H1 (cell line): ENCODE data around the gene MRGPRX1. TPM values are rescaled to one million over a fixed set of nuclear protein-coding genes. Genes with fewer than 3 reads are reported as not detected.

ENCODE experiments used
- CTCF ChIA-PET: fragments of 300-600 bp; sonication (Branson Sonifier 250); formaldehyde crosslinking; loops from one replicate; lab custom pipeline; 2021; ENCODE audit not compliant: partially characterized antibody; lab: Charles Lee
- POLR2A ChIA-PET: fragments of 300-600 bp; sonication (Branson Sonifier 250); formaldehyde crosslinking; loops from one replicate; lab custom pipeline; 2021; ENCODE audit warnings: inconsistent platforms; ENCODE audit not compliant: partially characterized antibody; lab: Charles Lee
- DNase-seq, 2 experiments: peaks; one replicate each; pipeline versions ENCODE4 v3.0.0 to v3.0.0-alpha.2; 2010 to 2022; ENCODE audit warnings: low spot score in 2 of 2, low read depth in 1 of 2, mixed read lengths in 1 of 2
- FAIRE-seq: peaks from 2 replicates; lab custom pipeline; 2011; peaks lifted over from hg19 to GRCh38; lab: Jason Lieb, UNC
- H2AFZ ChIP-seq: 2 replicates; pipeline ENCODE4 v1.8.1; 2012; ENCODE audit warnings: low read length, inconsistent platforms
- H2AK5ac ChIP-seq: 2 replicates; pipeline ENCODE4 v1.6.1; 2013; ENCODE audit warnings: low read depth, low read length
- H2BK120ac ChIP-seq: replicated peaks from 2 replicates; pipeline ENCODE3; 2013; ENCODE audit warnings: low read depth, low read length, inconsistent platforms
- H2BK12ac ChIP-seq: 2 replicates; pipeline ENCODE4 v1.6.1; 2013; ENCODE audit warnings: low read depth, low read length
- H2BK15ac ChIP-seq: 2 replicates; pipeline ENCODE4 v1.6.1; 2013; ENCODE audit warnings: low read length
- H2BK20ac ChIP-seq: 2 replicates; pipeline ENCODE4 v1.6.1; 2013; ENCODE audit warnings: low read length
- H2BK5ac ChIP-seq: 2 replicates; pipeline ENCODE4 v1.6.1; 2013; ENCODE audit warnings: low read depth, low read length
- H3K14ac ChIP-seq: 2 replicates; pipeline ENCODE4 v1.6.1; 2013; ENCODE audit warnings: inconsistent platforms; ENCODE audit not compliant: insufficient read length
- H3K18ac ChIP-seq: 2 replicates; pipeline ENCODE4 v1.6.1; 2013; ENCODE audit warnings: low read length; ENCODE audit errors: extremely low read depth
- H3K23ac ChIP-seq: 2 replicates; pipeline ENCODE4 v1.6.1; 2013; ENCODE audit warnings: inconsistent platforms; ENCODE audit not compliant: insufficient read length
- H3K23me2 ChIP-seq: 2 replicates; pipeline ENCODE4 v1.6.1; 2013; ENCODE audit warnings: low read depth, low read length
- H3K27ac ChIP-seq: 2 replicates; pipeline ENCODE4 v1.6.1; 2011; ENCODE audit warnings: low read depth, low read length, inconsistent platforms
- H3K27me3 ChIP-seq, 4 experiments: replicated peaks in 1 of 4; 1 replicate in 1 of 4; 2 replicates in 3 of 4; pipeline versions ENCODE4 v1.6.1 to v1.8.1; 2011 to 2013; ENCODE audit warnings: low read length in 3 of 4, mild to moderate bottlenecking in 3 of 4, inconsistent platforms in 2 of 4, mixed read lengths in 2 of 4, moderate library complexity in 1 of 4; ENCODE audit not compliant: control insufficient read depth in 3 of 4, insufficient read depth in 3 of 4; ENCODE audit errors: extremely low read depth in 1 of 4
- H3K36me3 ChIP-seq, 4 experiments: 2 replicates each; pipeline versions ENCODE4 v1.6.1 to v1.8.1; 2011 to 2013; ENCODE audit warnings: mild to moderate bottlenecking in 4 of 4, low read length in 3 of 4, moderate library complexity in 2 of 4, control low read depth in 1 of 4, inconsistent platforms in 1 of 4; ENCODE audit not compliant: insufficient read depth in 4 of 4, control insufficient read depth in 2 of 4
- H3K4ac ChIP-seq: replicated peaks from 2 replicates; pipeline ENCODE3; 2013; ENCODE audit warnings: low read length, low read depth, mixed read lengths, inconsistent platforms; ENCODE audit not compliant: insufficient read length
- H3K4me1 ChIP-seq, 4 experiments: replicated peaks in 1 of 4; 1 replicate in 1 of 4; 2 replicates in 3 of 4; pipeline versions ENCODE4 v1.6.1 to v1.8.1; 2011 to 2013; ENCODE audit warnings: low read length in 3 of 4, inconsistent platforms in 2 of 4, mixed read lengths in 1 of 4; ENCODE audit not compliant: insufficient read depth in 4 of 4, control insufficient read depth in 3 of 4
- H3K4me2 ChIP-seq, 2 experiments: 2 replicates each; pipeline versions ENCODE4 v1.6.1 to v1.8.1; 2011 to 2013; ENCODE audit warnings: low read depth in 2 of 2, low read length in 2 of 2, control low read depth in 1 of 2, inconsistent platforms in 1 of 2, mild to moderate bottlenecking in 1 of 2; ENCODE audit not compliant: insufficient read depth in 1 of 2
- H3K4me3 ChIP-seq, 4 experiments: fragments of 200-600, 300-600 bp in 1 of 4; sonication (generic), shearing (Covaris generic), sonication (Bioruptor Twin) in 1 of 4; 2 replicates each; pipeline versions ENCODE4 v1.5.1 to v1.8.1; 2011 to 2016; ENCODE audit warnings: low read length in 4 of 4, low read depth in 3 of 4, control low read depth in 2 of 4, inconsistent platforms in 2 of 4, mild to moderate bottlenecking in 2 of 4, mixed read lengths in 1 of 4, moderate library complexity in 1 of 4; ENCODE audit not compliant: insufficient read depth in 2 of 4; ENCODE audit errors: extremely low read depth in 1 of 4
- H3K56ac ChIP-seq: replicated peaks from 2 replicates; pipeline ENCODE3; 2013; ENCODE audit warnings: low read depth, mild to moderate bottlenecking, mixed read lengths, low read length, inconsistent platforms; ENCODE audit not compliant: insufficient read length
- H3K79me1 ChIP-seq: 2 replicates; pipeline ENCODE4 v1.6.1; 2013; ENCODE audit warnings: low read depth, low read length, control low read depth
- H3K79me2 ChIP-seq, 2 experiments: 2 replicates each; pipeline versions ENCODE4 v1.6.1 to v1.8.1; 2012 to 2013; ENCODE audit warnings: low read length in 2 of 2, mild to moderate bottlenecking in 2 of 2, inconsistent platforms in 1 of 2; ENCODE audit not compliant: insufficient read depth in 2 of 2, control insufficient read depth in 1 of 2
- H3K9ac ChIP-seq, 4 experiments: replicated peaks in 1 of 4; 1 replicate in 1 of 4; 2 replicates in 3 of 4; pipeline versions ENCODE4 v1.6.1 to v1.8.1; 2011 to 2013; ENCODE audit warnings: low read depth in 3 of 4, low read length in 3 of 4, control low read depth in 2 of 4, mild to moderate bottlenecking in 2 of 4, moderate library complexity in 2 of 4, inconsistent platforms in 1 of 4; ENCODE audit errors: extremely low read depth in 1 of 4
- H3K9me3 ChIP-seq, 2 experiments: 2 replicates each; pipeline versions ENCODE4 v1.6.1 to v1.8.1; 2012 to 2013; ENCODE audit warnings: mild to moderate bottlenecking in 2 of 2, moderate library complexity in 2 of 2, control low read depth in 1 of 2, inconsistent platforms in 1 of 2, low read depth in 1 of 2, low read length in 1 of 2, mixed read lengths in 1 of 2; ENCODE audit not compliant: insufficient read depth in 2 of 2
- H4K20me1 ChIP-seq, 2 experiments: replicated peaks in 1 of 2; 2 replicates each; pipeline versions ENCODE3 to v1.8.1; 2011 to 2013; ENCODE audit warnings: inconsistent platforms in 2 of 2, low read length in 2 of 2, mild to moderate bottlenecking in 1 of 2; ENCODE audit not compliant: insufficient read depth in 2 of 2, control insufficient read depth in 1 of 2
- H4K5ac ChIP-seq: 2 replicates; pipeline ENCODE4 v1.6.1; 2013; ENCODE audit warnings: low read length, low read depth, mixed read lengths, inconsistent platforms; ENCODE audit not compliant: insufficient read length
- H4K8ac ChIP-seq: 2 replicates; pipeline ENCODE4 v1.8.0; 2013; ENCODE audit warnings: mild to moderate bottlenecking, moderate library complexity, low read length, inconsistent platforms; ENCODE audit not compliant: insufficient read depth; ENCODE audit errors: extremely low read depth
- H4K91ac ChIP-seq: replicated peaks from 2 replicates; pipeline ENCODE3; 2013; ENCODE audit warnings: low read length, mixed read lengths, inconsistent platforms; ENCODE audit not compliant: insufficient read length
- RAD21 ChIP-seq, 2 experiments: IDR thresholded peaks in 1 of 2; conservative IDR thresholded peaks in 1 of 2; 2 replicates each; pipeline ENCODE4 v1.6.1; 2011; ENCODE audit warnings: low read depth in 2 of 2, low read length in 2 of 2, improper control_type of control experiment in 1 of 2, inconsistent platforms in 1 of 2, mild to moderate bottlenecking in 1 of 2, moderate library complexity in 1 of 2
- SP1 ChIP-seq: IDR thresholded peaks from 2 replicates; pipeline ENCODE4 v1.6.1; 2011; ENCODE audit warnings: low read depth, low read length
- TAF1 ChIP-seq: IDR thresholded peaks from 2 replicates; pipeline ENCODE4 v1.6.1; 2011; ENCODE audit warnings: mild to moderate bottlenecking, low read depth, low read length
- TEAD4 ChIP-seq: IDR thresholded peaks from 2 replicates; pipeline ENCODE4 v1.6.1; 2012; ENCODE audit warnings: low read depth, low read length, inconsistent platforms, mixed read lengths
- WGBS, 2 experiments: shearing (Covaris generic) in 1 of 2; methylation state at CpG; one replicate each; pipeline versions ENCODE4 v1.1.6 to v1.1.7; 2013 to 2015; ENCODE audit warnings: low lambda C conversion rate in 2 of 2, mixed read lengths in 2 of 2, inconsistent platforms in 1 of 2, low coverage in 1 of 2, missing lambda C conversion rate in 1 of 2; ENCODE audit not compliant: insufficient replicate concordance in 2 of 2, insufficient coverage in 1 of 2, insufficient read length in 1 of 2; ENCODE audit errors: extremely low coverage in 1 of 2, missing lambda C conversion rate in 1 of 2; 5-methylcytosine and 5-hydroxymethylcytosine counted together
- polyA plus RNA-seq, 7 experiments: library from polyadenylated mRNA; depleted of rRNA in 3 of 7; stranded (reverse) in 5 of 7; unstranded in 2 of 7; fragments of >200 nt in 5 of 7; fragments of 200-250 nt in 2 of 7; gene quantifications; 1 replicate in 5 of 7; 2 replicates in 1 of 7; 4 replicates in 1 of 7; pipeline versions ENCODE4 v1.2.1 to v1.2.3, GENCODE V29; 2011 to 2013; ENCODE audit warnings: missing spikeins in 2 of 7, mixed read lengths in 2 of 7
- total RNA-seq: library from RNA; stranded (reverse); fragmentation: NEBNext Ultra II Directional; extraction: Animal tissue kit (Norgen Biotek cat#: 25700); gene quantifications from 2 replicates; pipeline ENCODE4 v1.2.1, GENCODE V29; 2021

MRGPRX1 gene
- total and polyA plus RNA-seq, 2 of the 8 experiments (the other 6 are each of a cell fraction or from before 2014, with no cell fraction given) = not detected

GRCh38 chr11:18974192-18974591 lies 35.0 kb upstream of the MRGPRX1 start:
- Histone ChIP-seq H3K23me2 (no peaks in the 10 kb centered on the region), H4K20me1 (no peaks in the 10 kb centered on the region), H4K5ac (no peak overlapping the region), H3K27me3 (no peaks in the 10 kb centered on the region), H2BK5ac (no peak overlapping the region), H3K18ac (no peak overlapping the region), H3K79me2 (no peaks in the 10 kb centered on the region), H3K9ac (no peak overlapping the region), H3K79me1 (no peaks in the 10 kb centered on the region), H3K9me3 (no peaks in the 10 kb centered on the region), H3K27ac (no peak overlapping the region), H3K23ac (no peak overlapping the region), H3K56ac (no peak overlapping the region), H2AK5ac (no peak overlapping the region), H3K36me3 (no peaks in the 10 kb centered on the region), H3K4me1 (no peaks in the 10 kb centered on the region; a peak in 1 of 7 replicates), H2BK20ac (no peak overlapping the region), H3K4me3 (no peak overlapping the region), H3K4ac (no peak overlapping the region), H3K14ac (no peak overlapping the region), H4K8ac (no peak overlapping the region), H3K4me2 (no peak overlapping the region), H4K91ac (no peak overlapping the region), H2AFZ (peak overlapping the region; percentile 28; the same call in 1 of the 2 replicates), H2BK15ac (no peak overlapping the region), H2BK120ac (no peak overlapping the region), H2BK12ac (no peak overlapping the region)
- DNase-seq = peak in 1 of 2 experiments; percentile 5
- POLR2A ChIA-PET = no interaction called here
- 82% methylated on average over 1 of the region's 1 CpG; no CpG with 5 or more reads in 1 of the 2 experiments for WGBS, 2 experiments
- TF ChIP-seq SP1 (0 out of 2 replicates have a peak, but pooled peaks have one; percentile 20), TAF1 (no peak), RAD21 (IDR thresholded peaks at IDR 0.05 in 1 of 2, conservative IDR thresholded peaks at IDR 0.05 in 1 of 2; ENCODE audit: low read depth in 2 of 2, low read length in 2 of 2) (peak; percentile 11 to 36; a peak in 2 of 4 replicates), TEAD4 (peak; percentile 96)
- CTCF ChIA-PET = interaction anchor here (0.8 to 1.4 kb wide), 7 partner anchors 10 to 130 kb away, joined by 3 to 6 read pairs (median 3); partner anchors contain the start of gene MRGPRX1
- no peak for FAIRE-seq
